AG04449 (cell line): ENCODE measurements around the gene PDSS2.

Source experiments
- CTCF ChIA-PET: fragments of 350-600 bp; formaldehyde crosslinking; extraction: SDS; loops from one replicate; lab custom pipeline; 2021; ENCODE audit warnings: antibody characterized with exemption; lab: Yijun Ruan, JAX
- POLR2A ChIA-PET: fragments of 400-600, 350-600 bp; formaldehyde crosslinking; extraction: SDS; loops from one replicate; lab custom pipeline; 2020; ENCODE audit warnings: antibody characterized with exemption, inconsistent platforms; lab: Yijun Ruan, JAX
- DNase-seq: peaks from one replicate; pipeline ENCODE4 v3.0.0-alpha.2; 2010; ENCODE audit warnings: low read depth, low spot score
- H3K4me3 ChIP-seq: 2 replicates; pipeline ENCODE4 v1.5.1; 2011; ENCODE audit warnings: low read depth, mild to moderate bottlenecking, control low read depth, low read length
- CTCF ChIP-seq: IDR thresholded peaks from one replicate; pipeline ENCODE4 v1.5.1; 2011; ENCODE audit warnings: mild to moderate bottlenecking, moderate library complexity, low read length, control low read depth, inconsistent platforms; ENCODE audit not compliant: insufficient read depth; ENCODE audit errors: missing control alignments

PDSS2 gene

DNA sequence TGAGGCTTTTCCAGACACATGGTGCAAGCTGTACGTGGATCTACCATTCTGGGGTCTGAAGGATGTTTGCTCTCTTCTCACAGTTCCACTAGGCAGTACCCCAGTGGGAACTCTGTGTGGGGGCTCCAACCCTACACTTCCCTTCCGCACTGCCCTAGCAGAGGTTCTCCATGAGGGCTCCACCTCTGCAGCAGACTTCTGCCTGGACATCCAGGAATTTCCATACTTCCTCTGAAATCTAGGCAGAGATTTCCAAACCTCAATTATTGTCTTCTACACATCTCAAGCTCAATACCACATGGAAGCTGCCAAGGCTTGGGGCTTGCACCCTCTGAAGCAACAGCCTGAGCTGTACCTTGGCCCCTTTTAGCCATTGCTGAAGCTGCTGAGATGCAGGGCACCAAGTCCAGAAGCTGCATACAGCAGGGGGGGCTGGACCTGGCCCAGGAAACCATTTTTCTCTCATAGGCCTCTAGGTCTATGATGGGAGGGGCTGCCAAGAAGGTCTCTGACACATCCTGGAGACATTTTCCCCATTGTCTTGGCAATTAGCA lies 11.6 kb downstream of the PDSS2 start:
- POLR2A ChIA-PET = no interaction called here
- CTCF ChIA-PET = no interaction called here
- no peak overlapping the region for H3K4me3 ChIP-seq
- DNase-seq = no peak
- no peak for TF ChIP-seq CTCF

GRCh38 chr6:107444277-107444676 lies 15.1 kb downstream of the PDSS2 start:
- ChIA-PET POLR2A (interaction anchor here (1.2 kb wide), 1 partner anchor 15 kb away, joined by 9 read pairs; the partner anchor contains the start of gene PDSS2), CTCF (interaction anchor here (1.1 to 2.0 kb wide), 3 partner anchors 10 to 15 kb away, joined by 3 to 8 read pairs (median 5); partner anchors contain the start of gene PDSS2)
- DNase-seq = peak; percentile 29
- no peak overlapping the region for H3K4me3 ChIP-seq
- TF ChIP-seq CTCF = no peak

GRCh38 chr6:107443608-107444267 lies 15.6 kb downstream of the PDSS2 start:
- POLR2A ChIA-PET = interaction anchor here (1.2 to 1.4 kb wide), 2 partner anchors 15 to 16 kb away, joined by 4 to 9 read pairs; partner anchors contain the start of gene PDSS2
- TF ChIP-seq CTCF = no peak
- DNase-seq = no peak
- H3K4me3 ChIP-seq = no peak overlapping the region
- CTCF ChIA-PET = interaction anchor here (1.1 to 2.0 kb wide), 4 partner anchors 10 to 125 kb away, joined by 3 to 8 read pairs (median 4); partner anchors contain the start of gene PDSS2

GRCh38 chr6:107442938-107443607 lies 16.3 kb downstream of the PDSS2 start:
- no peak overlapping the region for H3K4me3 ChIP-seq
- no peak for DNase-seq
- POLR2A ChIA-PET = interaction anchor here (1.4 kb wide), 1 partner anchor 16 kb away, joined by 4 read pairs; the partner anchor contains the start of gene PDSS2
- CTCF ChIA-PET = interaction anchor here (1.3 kb wide), 1 partner anchor 125 kb away, joined by 3 read pairs; no protein-coding TSS in a partner anchor
- TF ChIP-seq CTCF = no peak

- DNase-seq = no peak
- POLR2A ChIA-PET = no interaction called here
- H3K4me3 ChIP-seq = no peak overlapping the region
- CTCF ChIA-PET = no interaction called here
- no peak for TF ChIP-seq CTCF
These were observed 17.7 kb downstream of the PDSS2 start for GRCh38 chr6:107441682-107442081.

DNA sequence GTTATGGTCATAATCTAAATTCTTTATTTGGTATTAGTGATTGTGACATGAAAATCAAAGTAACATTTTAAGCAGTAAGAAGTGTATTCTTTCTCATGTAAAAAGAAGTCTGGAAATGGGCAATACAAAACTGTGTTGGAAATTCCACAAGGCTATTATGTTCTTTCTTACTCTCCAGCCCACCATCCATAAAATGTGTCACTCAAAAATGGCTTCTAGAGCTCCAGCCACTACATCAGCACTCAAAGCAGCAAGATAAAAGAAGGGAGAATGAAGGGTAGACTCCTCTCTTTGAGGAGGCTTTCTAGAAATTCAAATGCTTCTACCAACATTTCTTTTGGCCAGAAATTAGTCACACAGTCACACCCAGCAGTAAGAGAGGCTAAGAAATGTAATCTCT lies 18.4 kb downstream of the PDSS2 start:
- ChIA-PET CTCF (interaction anchor here (0.7 kb wide), 1 partner anchor 51 kb away, joined by 3 read pairs; no protein-coding TSS in a partner anchor), POLR2A (no interaction called here)
- TF ChIP-seq CTCF = no peak
- no peak for DNase-seq
- no peak overlapping the region for H3K4me3 ChIP-seq
